Activated CD8-positive, alpha-beta memory T cell treated with anti-CD3 and anti-CD28 coated beads, Interleukin-2, amount 50 U/mL, for 24 hours (primary cell): Measurements from ENCODE around the gene ZFYVE21.

Experiments
- DNase-seq: peaks from one replicate; pipeline ENCODE4 v3.0.0-alpha.2; 2020; ENCODE audit errors: extremely low read depth

The ZFYVE21 gene

GRCh38 chr14:103725001-103725682, 9.5 kb downstream of the ZFYVE21 start:
- DNase-seq = no peak

- DNase-seq = no peak
Observed at GRCh38 chr14:103725739-103726395, 10.3 kb downstream of the ZFYVE21 start.

GRCh38 chr14:103726474-103726873, 10.9 kb downstream of the ZFYVE21 start:
- DNase-seq = no peak

- no peak for DNase-seq
Observed at GRCh38 chr14:103727313-103727980, 11.8 kb downstream of the ZFYVE21 start.

GRCh38 chr14:103728141-103728540, 12.5 kb downstream of the ZFYVE21 start:
- no peak for DNase-seq

GRCh38 chr14:103728721-103729120, 13.1 kb downstream of the ZFYVE21 start:
- no peak for DNase-seq

- DNase-seq = no peak
Observed at GRCh38 chr14:103729496-103730448, 14.2 kb downstream of the ZFYVE21 start.

GRCh38 chr14:103730490-103731035, 15.0 kb downstream of the ZFYVE21 start:
- no peak for DNase-seq

GRCh38 chr14:103731481-103731880, 15.9 kb downstream of the ZFYVE21 start:
- no peak for DNase-seq

GRCh38 chr14:103731916-103732867, 16.6 kb downstream of the ZFYVE21 start:
- no peak for DNase-seq

GRCh38 chr14:103732868-103733620, 17.4 kb downstream of the ZFYVE21 start:
- no peak for DNase-seq

GRCh38 chr14:103733651-103734050, 18.0 kb downstream of the ZFYVE21 start:
- DNase-seq = no peak

- no peak for DNase-seq
Observed at GRCh38 chr14:103734081-103734888, 18.7 kb downstream of the ZFYVE21 start.

- DNase-seq = no peak
Observed at GRCh38 chr14:103735022-103735421, 19.4 kb downstream of the ZFYVE21 start.

- DNase-seq = no peak
Observed at GRCh38 chr14:103735439-103735814, 19.8 kb downstream of the ZFYVE21 start.

- DNase-seq = no peak
Observed at GRCh38 chr14:103735815-103736545, 20.4 kb downstream of the ZFYVE21 start.

- DNase-seq = no peak
Observed at GRCh38 chr14:103736546-103737431, 21.2 kb downstream of the ZFYVE21 start.
